Astrocyte of the spinal cord (primary cell): ENCODE results near the gene PLSCR4.

Source experiments
- DNase-seq: peaks from one replicate; pipeline ENCODE4 v3.0.0; 2011; ENCODE audit warnings: low read depth, low spot score
- H3K4me3 ChIP-seq: 2 replicates; pipeline ENCODE4 v1.5.1; 2011; ENCODE audit warnings: low read depth, mild to moderate bottlenecking, low read length, moderate library complexity
- in situ Hi-C: cut with HindIII; loops from 2 replicates; pipeline ENCODE4 v1.10.0; 2017; ENCODE audit warnings: low sequenced_read_pairs
- TF ChIP-seq, protein P1 (sequence below): IDR thresholded peaks from 2 replicates; pipeline ENCODE4 v1.5.1; 2012; ENCODE audit warnings: low read depth, mild to moderate bottlenecking, low read length, inconsistent platforms

Gene PLSCR4

DNA sequence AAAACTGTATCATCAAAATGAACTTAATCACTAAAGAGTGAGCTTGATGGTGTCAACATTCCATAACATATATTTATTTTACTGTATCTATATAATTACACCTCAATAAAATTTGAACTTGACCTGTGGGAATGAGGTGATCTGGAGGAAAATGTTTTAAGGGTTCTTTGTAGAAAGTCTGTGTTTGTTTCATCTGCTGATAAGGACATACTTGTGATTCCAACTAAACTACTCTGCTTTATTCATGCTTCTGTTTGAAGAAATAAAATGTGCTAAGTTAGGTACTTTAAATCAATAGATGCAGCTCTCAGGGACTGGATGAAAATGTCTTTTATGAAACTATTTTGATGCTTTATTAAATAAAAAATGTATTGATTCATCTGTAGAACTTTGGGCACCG lies 78.3 kb downstream of the PLSCR4 start:
- TF ChIP-seq, protein P1, sequence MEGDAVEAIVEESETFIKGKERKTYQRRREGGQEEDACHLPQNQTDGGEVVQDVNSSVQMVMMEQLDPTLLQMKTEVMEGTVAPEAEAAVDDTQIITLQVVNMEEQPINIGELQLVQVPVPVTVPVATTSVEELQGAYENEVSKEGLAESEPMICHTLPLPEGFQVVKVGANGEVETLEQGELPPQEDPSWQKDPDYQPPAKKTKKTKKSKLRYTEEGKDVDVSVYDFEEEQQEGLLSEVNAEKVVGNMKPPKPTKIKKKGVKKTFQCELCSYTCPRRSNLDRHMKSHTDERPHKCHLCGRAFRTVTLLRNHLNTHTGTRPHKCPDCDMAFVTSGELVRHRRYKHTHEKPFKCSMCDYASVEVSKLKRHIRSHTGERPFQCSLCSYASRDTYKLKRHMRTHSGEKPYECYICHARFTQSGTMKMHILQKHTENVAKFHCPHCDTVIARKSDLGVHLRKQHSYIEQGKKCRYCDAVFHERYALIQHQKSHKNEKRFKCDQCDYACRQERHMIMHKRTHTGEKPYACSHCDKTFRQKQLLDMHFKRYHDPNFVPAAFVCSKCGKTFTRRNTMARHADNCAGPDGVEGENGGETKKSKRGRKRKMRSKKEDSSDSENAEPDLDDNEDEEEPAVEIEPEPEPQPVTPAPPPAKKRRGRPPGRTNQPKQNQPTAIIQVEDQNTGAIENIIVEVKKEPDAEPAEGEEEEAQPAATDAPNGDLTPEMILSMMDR: no peak
- in situ Hi-C loops: no loop called here
- DNase-seq: no peak
- no peak overlapping the region for H3K4me3 ChIP-seq

DNA sequence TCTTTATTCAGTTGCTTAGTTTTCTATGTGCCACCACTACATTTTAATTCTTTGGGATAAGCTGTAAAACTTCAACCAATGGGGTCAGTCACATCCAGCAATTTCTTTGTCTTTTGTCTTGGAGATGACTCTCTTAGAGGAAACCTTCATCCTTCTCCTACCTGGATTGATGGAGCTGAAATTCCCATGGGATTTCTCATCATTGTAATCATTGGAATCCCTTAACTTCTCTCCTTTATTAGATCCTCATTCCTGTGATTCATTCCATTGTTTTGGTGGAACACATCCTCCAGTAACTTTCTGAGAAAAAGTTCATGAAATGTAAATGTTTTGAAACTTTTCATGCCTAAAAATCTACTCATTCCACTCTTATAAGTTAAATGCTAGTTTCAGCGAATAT lies 80.3 kb downstream of the PLSCR4 start:
- TF ChIP-seq, protein P1: no peak
- DNase-seq: no peak
- in situ Hi-C loops: no loop called here
- H3K4me3 ChIP-seq: no peak overlapping the region

DNA sequence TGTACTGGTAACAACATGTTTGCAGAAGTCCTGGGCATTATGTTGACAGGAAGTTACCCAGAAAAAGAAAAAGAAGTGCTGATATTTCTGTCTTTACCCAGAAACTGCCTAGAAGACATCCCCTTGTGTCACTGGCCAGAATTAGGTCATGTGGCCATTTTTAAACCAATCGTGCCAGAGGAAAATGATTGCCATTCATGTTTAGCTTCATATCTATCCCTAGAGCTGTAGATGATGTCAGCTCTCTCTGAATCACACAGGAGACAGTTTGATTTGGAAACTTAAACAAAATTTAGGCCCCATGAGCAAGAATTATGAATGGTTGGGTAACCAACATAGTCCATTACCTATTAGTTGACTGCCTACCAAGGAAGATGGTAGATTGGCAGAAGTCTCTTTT lies 81.0 kb downstream of the PLSCR4 start:
- no peak overlapping the region for H3K4me3 ChIP-seq
- TF ChIP-seq, protein P1: no peak
- no peak for DNase-seq
- in situ Hi-C loops: no loop called here

DNA sequence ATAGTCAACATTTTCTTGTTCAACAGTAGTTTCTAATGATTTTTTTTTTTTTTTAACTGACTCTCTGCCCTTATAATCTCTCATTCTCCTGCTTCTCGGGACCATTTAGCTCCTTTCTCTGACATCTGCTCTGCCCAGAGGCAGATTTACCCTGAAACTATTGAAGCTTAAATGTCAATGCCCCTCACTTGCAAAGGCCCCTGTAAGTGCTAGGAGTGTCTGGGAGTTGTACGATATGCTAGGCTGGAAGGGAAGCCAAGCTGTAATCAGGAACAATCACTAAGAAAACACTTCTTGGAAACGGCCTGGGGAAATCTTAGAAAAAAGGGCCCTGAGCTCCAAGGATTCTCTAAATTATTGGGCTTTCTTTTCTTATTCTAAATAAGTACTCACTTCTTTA lies 84.1 kb downstream of the PLSCR4 start:
- TF ChIP-seq, protein P1: no peak
- no peak overlapping the region for H3K4me3 ChIP-seq
- no peak for DNase-seq
- in situ Hi-C loops: no loop called here

DNA sequence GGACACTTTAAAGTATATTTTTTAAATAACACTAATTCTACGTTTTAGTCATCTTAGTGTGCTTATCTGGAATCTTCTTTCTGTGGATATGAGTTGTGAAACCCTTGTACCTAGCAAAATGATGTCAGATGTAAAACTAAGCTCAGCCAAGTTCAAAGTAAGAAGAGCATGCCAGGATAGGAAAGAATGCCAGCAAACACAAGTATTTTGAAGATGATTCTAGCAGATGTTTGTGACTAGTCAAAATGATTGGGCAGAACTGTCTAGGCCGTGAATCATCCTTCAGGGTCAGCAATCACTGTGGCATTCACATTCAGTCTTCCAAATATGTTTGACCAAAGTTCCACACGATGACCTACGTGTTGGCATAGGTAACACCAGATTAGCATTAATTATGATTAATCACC lies 84.5 kb downstream of the PLSCR4 start:
- TF ChIP-seq, protein P1: no peak
- peak; percentile 73 for DNase-seq
- in situ Hi-C loops: no loop called here
- H3K4me3 ChIP-seq: no peak overlapping the region

DNA sequence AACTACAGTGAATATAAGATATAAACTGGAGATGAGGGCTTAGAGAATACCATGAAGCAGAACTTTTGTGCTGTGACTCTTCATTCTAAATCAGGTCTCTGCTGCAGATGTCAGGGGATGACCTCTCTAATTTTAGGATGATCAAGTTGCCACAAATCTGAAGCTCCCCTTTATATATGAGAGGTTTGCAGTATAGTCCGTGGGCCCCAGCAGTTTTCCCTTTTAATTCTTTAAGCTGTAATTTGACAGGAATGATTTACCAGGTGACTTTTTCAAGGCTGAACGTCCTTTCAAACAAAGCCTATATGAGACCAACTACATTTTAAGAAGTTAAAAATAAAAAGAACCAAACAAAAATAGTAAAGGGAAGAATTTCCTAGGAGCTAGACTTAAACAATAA lies 85.0 kb downstream of the PLSCR4 start:
- in situ Hi-C loops: no loop called here
- DNase-seq: no peak
- TF ChIP-seq, protein P1: no peak
- no peak overlapping the region for H3K4me3 ChIP-seq
